Measurements from ENCODE around the gene C11orf86.

- TF ChIP-seq CTCF (IDR thresholded peaks at IDR 0.05) (no peak), POLR2AphosphoS5 (IDR thresholded peaks at IDR 0.05; ENCODE audit: low read depth, low read length) (no peak), REST (IDR thresholded peaks at IDR 0.05; ENCODE audit: insufficient read depth in 1 of 2, low read depth in 2 of 2, low read length in 1 of 2) (no peak), SIN3A (IDR thresholded peaks at IDR 0.05; ENCODE audit: borderline replicate concordance, insufficient read depth, low read depth, low read length) (no peak), TCF7L2 (IDR thresholded peaks at IDR 0.05; ENCODE audit: low read depth, low read length) (no peak)
These were observed 12.1 kb downstream of the C11orf86 start for GRCh38 chr11:66987158-66987620.
